ENCODE results near the gene GJC2. TPM values are rescaled to one million over a fixed set of nuclear protein-coding genes. Genes with fewer than 3 reads are reported as not detected.

Gene GJC2
- total RNA-seq, 1 donor: 1.4 TPM

DNA sequence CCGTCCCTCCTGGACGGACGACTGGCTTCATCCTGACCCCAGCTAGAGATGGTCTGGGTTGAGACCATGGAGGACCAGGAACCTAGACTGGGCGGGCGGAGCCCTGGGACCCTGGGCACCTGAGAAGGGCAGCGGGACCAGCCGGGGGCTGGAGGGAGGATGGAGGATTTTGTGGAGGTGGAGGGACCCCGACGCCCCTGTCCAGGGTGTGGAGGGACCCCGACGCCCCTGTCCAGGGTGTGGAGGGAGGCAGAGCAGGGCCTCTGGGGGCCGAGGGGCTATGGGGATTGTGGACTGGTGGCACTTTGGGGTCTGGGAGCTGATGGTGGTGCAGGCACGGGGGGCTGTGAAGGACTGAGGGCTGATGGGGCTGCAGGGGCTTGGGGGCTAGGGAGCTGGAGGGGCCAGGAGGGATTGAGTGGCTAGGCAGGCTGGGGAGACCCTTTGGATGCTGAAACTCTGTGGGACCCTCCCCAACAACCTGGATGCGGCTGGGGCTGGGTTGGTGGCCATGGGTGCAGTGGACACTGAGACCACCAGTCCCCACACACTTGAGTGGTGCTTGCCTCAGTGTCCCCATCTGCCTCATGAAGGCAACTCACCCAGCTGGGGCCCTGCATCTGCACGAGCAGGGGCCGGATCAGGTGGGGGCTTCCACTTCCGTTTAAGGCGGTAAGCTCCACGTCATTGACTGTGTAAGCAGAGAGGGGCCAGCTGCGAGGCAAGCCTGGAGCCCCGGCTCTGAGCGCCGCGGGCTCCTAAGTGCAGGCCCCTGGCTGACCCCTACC, 7.4 kb downstream of the GJC2 start:
- H3K4me1 ChIP-seq (ENCODE audit: insufficient read depth, low read length): peaks cover under 1% of the 10 kb centered on the region
- H3K36me3 ChIP-seq (ENCODE audit: insufficient read depth, low read length): no peaks in the 10 kb centered on the region
- no peaks in the 10 kb centered on the region for H3K79me2 ChIP-seq (ENCODE audit: insufficient read depth, low read length)
- no peak overlapping the region for H3K27ac ChIP-seq (ENCODE audit: low read depth, low read length)
- H3K9me3 ChIP-seq (ENCODE audit: low read depth, low read length): no peaks in the 10 kb centered on the region
- TF ChIP-seq, protein P1, sequence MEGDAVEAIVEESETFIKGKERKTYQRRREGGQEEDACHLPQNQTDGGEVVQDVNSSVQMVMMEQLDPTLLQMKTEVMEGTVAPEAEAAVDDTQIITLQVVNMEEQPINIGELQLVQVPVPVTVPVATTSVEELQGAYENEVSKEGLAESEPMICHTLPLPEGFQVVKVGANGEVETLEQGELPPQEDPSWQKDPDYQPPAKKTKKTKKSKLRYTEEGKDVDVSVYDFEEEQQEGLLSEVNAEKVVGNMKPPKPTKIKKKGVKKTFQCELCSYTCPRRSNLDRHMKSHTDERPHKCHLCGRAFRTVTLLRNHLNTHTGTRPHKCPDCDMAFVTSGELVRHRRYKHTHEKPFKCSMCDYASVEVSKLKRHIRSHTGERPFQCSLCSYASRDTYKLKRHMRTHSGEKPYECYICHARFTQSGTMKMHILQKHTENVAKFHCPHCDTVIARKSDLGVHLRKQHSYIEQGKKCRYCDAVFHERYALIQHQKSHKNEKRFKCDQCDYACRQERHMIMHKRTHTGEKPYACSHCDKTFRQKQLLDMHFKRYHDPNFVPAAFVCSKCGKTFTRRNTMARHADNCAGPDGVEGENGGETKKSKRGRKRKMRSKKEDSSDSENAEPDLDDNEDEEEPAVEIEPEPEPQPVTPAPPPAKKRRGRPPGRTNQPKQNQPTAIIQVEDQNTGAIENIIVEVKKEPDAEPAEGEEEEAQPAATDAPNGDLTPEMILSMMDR (IDR thresholded peaks at IDR 0.05; ENCODE audit: extremely low read depth, low read depth, low read length): no peak
- peaks cover 13% of the 10 kb centered on the region for H3K27me3 ChIP-seq (ENCODE audit: insufficient read depth, low read length)
- H4K20me1 ChIP-seq (ENCODE audit: insufficient read depth, low read length): peaks cover 24% of the 10 kb centered on the region
- no peak overlapping the region for H3K4me3 ChIP-seq (ENCODE audit: insufficient read depth, low read length)
- no peak overlapping the region for H3K4me2 ChIP-seq (ENCODE audit: insufficient read depth, low read length)
- DNase-seq (ENCODE audit: insufficient read length, low spot score, missing footprints): no peak
- H2AFZ ChIP-seq (ENCODE audit: low read length): no peak overlapping the region

DNA sequence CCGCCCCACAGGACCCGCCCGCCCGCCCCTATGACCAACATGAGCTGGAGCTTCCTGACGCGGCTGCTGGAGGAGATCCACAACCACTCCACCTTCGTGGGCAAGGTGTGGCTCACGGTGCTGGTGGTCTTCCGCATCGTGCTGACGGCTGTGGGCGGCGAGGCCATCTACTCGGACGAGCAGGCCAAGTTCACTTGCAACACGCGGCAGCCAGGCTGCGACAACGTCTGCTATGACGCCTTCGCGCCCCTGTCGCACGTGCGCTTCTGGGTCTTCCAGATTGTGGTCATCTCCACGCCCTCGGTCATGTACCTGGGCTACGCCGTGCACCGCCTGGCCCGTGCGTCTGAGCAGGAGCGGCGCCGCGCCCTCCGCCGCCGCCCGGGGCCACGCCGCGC, 8.0 kb downstream of the GJC2 start:
- Histone ChIP-seq H3K4me3 (ENCODE audit: insufficient read depth, low read length) (no peak overlapping the region), H3K9me3 (ENCODE audit: low read depth, low read length) (no peaks in the 10 kb centered on the region), H3K79me2 (ENCODE audit: insufficient read depth, low read length) (no peaks in the 10 kb centered on the region), H3K27ac (ENCODE audit: low read depth, low read length) (no peak overlapping the region), H4K20me1 (ENCODE audit: insufficient read depth, low read length) (peaks cover 24% of the 10 kb centered on the region), H3K4me2 (ENCODE audit: insufficient read depth, low read length) (no peak overlapping the region), H3K27me3 (ENCODE audit: insufficient read depth, low read length) (peaks cover 13% of the 10 kb centered on the region), H2AFZ (ENCODE audit: low read length) (no peak overlapping the region), H3K4me1 (ENCODE audit: insufficient read depth, low read length) (peaks cover 7% of the 10 kb centered on the region), H3K36me3 (ENCODE audit: insufficient read depth, low read length) (no peaks in the 10 kb centered on the region)
- TF ChIP-seq, protein P1 (IDR thresholded peaks at IDR 0.05; ENCODE audit: extremely low read depth, low read depth, low read length): no peak
- DNase-seq (ENCODE audit: insufficient read length, low spot score, missing footprints): peak; percentile 47

DNA sequence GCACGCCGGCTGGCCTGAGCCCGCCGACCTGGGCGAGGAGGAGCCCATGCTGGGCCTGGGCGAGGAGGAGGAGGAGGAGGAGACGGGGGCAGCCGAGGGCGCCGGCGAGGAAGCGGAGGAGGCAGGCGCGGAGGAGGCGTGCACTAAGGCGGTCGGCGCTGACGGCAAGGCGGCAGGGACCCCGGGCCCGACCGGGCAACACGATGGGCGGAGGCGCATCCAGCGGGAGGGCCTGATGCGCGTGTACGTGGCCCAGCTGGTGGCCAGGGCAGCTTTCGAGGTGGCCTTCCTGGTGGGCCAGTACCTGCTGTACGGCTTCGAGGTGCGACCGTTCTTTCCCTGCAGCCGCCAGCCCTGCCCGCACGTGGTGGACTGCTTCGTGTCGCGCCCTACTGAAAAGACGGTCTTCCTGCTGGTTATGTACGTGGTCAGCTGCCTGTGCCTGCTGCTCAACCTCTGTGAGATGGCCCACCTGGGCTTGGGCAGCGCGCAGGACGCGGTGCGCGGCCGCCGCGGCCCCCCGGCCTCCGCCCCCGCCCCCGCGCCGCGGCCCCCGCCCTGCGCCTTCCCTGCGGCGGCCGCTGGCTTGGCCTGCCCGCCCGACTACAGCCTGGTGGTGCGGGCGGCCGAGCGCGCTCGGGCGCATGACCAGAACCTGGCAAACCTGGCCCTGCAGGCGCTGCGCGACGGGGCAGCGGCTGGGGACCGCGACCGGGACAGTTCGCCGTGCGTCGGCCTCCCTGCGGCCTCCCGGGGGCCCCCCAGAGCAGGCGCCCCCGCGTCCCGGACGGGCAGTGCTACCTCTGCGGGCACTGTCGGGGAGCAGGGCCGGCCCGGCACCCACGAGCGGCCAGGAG, 8.6 kb downstream of the GJC2 start:
- H3K79me2 ChIP-seq (ENCODE audit: insufficient read depth, low read length): no peaks in the 10 kb centered on the region
- peaks cover 11% of the 10 kb centered on the region for H3K4me1 ChIP-seq (ENCODE audit: insufficient read depth, low read length)
- no peak overlapping the region for H3K27ac ChIP-seq (ENCODE audit: low read depth, low read length)
- H3K4me2 ChIP-seq (ENCODE audit: insufficient read depth, low read length): no peak overlapping the region
- H3K27me3 ChIP-seq (ENCODE audit: insufficient read depth, low read length): peaks cover 13% of the 10 kb centered on the region
- no peak overlapping the region for H3K4me3 ChIP-seq (ENCODE audit: insufficient read depth, low read length)
- H3K36me3 ChIP-seq (ENCODE audit: insufficient read depth, low read length): no peaks in the 10 kb centered on the region
- H4K20me1 ChIP-seq (ENCODE audit: insufficient read depth, low read length): peaks cover 24% of the 10 kb centered on the region
- H2AFZ ChIP-seq (ENCODE audit: low read length): no peak overlapping the region
- DNase-seq (ENCODE audit: insufficient read length, low spot score, missing footprints): peak; percentile 80
- no peaks in the 10 kb centered on the region for H3K9me3 ChIP-seq (ENCODE audit: low read depth, low read length)
- TF ChIP-seq, protein P1 (IDR thresholded peaks at IDR 0.05; ENCODE audit: extremely low read depth, low read depth, low read length): no peak

All from osteoblast (primary cell).